HL-60 (cell line): ENCODE data around the gene ANO6.

ENCODE experiments used
- DNase-seq, 2 experiments: peaks; one replicate each; pipeline ENCODE4 v3.0.0-alpha.2; 2010 to 2020; ENCODE audit warnings: low read depth in 1 of 2, low spot score in 1 of 2
- H3K27ac ChIP-seq: fragments of 250-450 bp; sonication (Bioruptor Pico); replicated peaks from 2 replicates; pipeline ENCODE4 v1.5.1; 2020; ENCODE audit warnings: mild to moderate bottlenecking, moderate library complexity
- H3K27me3 ChIP-seq: fragments of 250-450 bp; sonication (Bioruptor Pico); 2 replicates; pipeline ENCODE4 v1.5.1; 2021; ENCODE audit warnings: mild to moderate bottlenecking, moderate library complexity; ENCODE audit not compliant: insufficient read depth, poor library complexity, severe bottlenecking
- H3K4me3 ChIP-seq: replicated peaks from 2 replicates; pipeline ENCODE4 v1.5.1; 2011; ENCODE audit warnings: mild to moderate bottlenecking, control low read depth, low read length; ENCODE audit not compliant: insufficient read depth
- CTCF ChIP-seq: IDR thresholded peaks from one replicate; pipeline ENCODE4 v1.5.1; 2011; ENCODE audit warnings: low read length, control low read depth, inconsistent platforms; ENCODE audit not compliant: insufficient read depth
- GABPA ChIP-seq: IDR thresholded peaks from 2 replicates; pipeline ENCODE4 v1.6.1; 2012; ENCODE audit warnings: low read depth
- POLR2AphosphoS5 ChIP-seq: IDR thresholded peaks from 2 replicates; pipeline ENCODE4 v1.6.1; 2012; ENCODE audit warnings: low read depth
- REST ChIP-seq: IDR thresholded peaks from 2 replicates; pipeline ENCODE4 v1.6.1; 2012; ENCODE audit warnings: low read depth; ENCODE audit not compliant: insufficient replicate concordance
- SPI1 ChIP-seq: IDR thresholded peaks from 2 replicates; pipeline ENCODE4 v1.6.1; 2012; ENCODE audit warnings: low read depth, mild to moderate bottlenecking, borderline replicate concordance

ANO6 gene

GRCh38 chr12:45462506-45462905 lies 246.6 kb downstream of the ANO6 start:
- H3K4me3 ChIP-seq, result no peak overlapping the region
- H3K27ac ChIP-seq, result no peak overlapping the region
- no peak for DNase-seq
- H3K27me3 ChIP-seq, result no peaks in the 10 kb centered on the region
- no peak for TF ChIP-seq GABPA
- no peak for TF ChIP-seq CTCF
- TF ChIP-seq REST, result no peak
- no peak for TF ChIP-seq POLR2AphosphoS5
- no peak for TF ChIP-seq SPI1

- H3K27me3 ChIP-seq, result no peaks in the 10 kb centered on the region
- no peak overlapping the region for H3K27ac ChIP-seq
- DNase-seq, result no peak
- no peak overlapping the region for H3K4me3 ChIP-seq
- TF ChIP-seq POLR2AphosphoS5 (no peak), GABPA (no peak), CTCF (no peak), REST (no peak), SPI1 (no peak)
These were observed 248.8 kb downstream of the ANO6 start for GRCh38 chr12:45464699-45465098.

GRCh38 chr12:45468751-45469615 lies 253.1 kb downstream of the ANO6 start:
- no peaks in the 10 kb centered on the region for H3K27me3 ChIP-seq
- no peak overlapping the region for H3K4me3 ChIP-seq
- no peak for DNase-seq
- H3K27ac ChIP-seq, result no peak overlapping the region
- TF ChIP-seq CTCF (no peak), GABPA (no peak), SPI1 (no peak), POLR2AphosphoS5 (no peak)
